Upper lobe of right lung (tissue), 1 donor: ENCODE results near the gene RPS10. TPM values are rescaled to one million over a fixed set of nuclear protein-coding genes. Genes with fewer than 3 reads are reported as not detected.

Experiments used
- ATAC-seq: fragments of 200-7000 bp; cut with Tn5 transposase; one replicate; pipeline ENCODE4 v1.9.1; 2020; ENCODE audit warnings: mild to moderate bottlenecking, moderate library complexity
- DNase-seq: peaks from one replicate; pipeline ENCODE4 v3.0.0-alpha.2; 2020
- H3K27ac ChIP-seq: fragments of 200-600 bp; one replicate; pipeline ENCODE4 v1.8.0; 2022
- H3K27me3 ChIP-seq: fragments of 200-600 bp; one replicate; pipeline ENCODE4 v1.8.0; 2022; ENCODE audit warnings: mild to moderate bottlenecking
- H3K36me3 ChIP-seq: fragments of 200-600 bp; one replicate; pipeline ENCODE4 v1.8.0; 2022
- H3K4me1 ChIP-seq: fragments of 200-600 bp; one replicate; pipeline ENCODE4 v1.8.0; 2022
- H3K4me3 ChIP-seq: fragments of 200-600 bp; one replicate; pipeline ENCODE4 v1.8.0; 2022; ENCODE audit warnings: mild to moderate bottlenecking
- H3K9me3 ChIP-seq: fragments of 200-600 bp; one replicate; pipeline ENCODE4 v1.8.0; 2022
- CTCF ChIP-seq: fragments of 200-600 bp; IDR thresholded peaks from one replicate; pipeline ENCODE4 v1.8.0; 2022; ENCODE audit warnings: antibody characterized with exemption
- intact Hi-C: fragments of 100-400 bp; cut with DNase I; formaldehyde crosslinking; loops from one replicate; pipeline ENCODE4 v1.11.0; 2022
- total RNA-seq: library from RNA; stranded (reverse); fragmentation: NEBNext Ultra II Directional; extraction: Animal tissue kit (Norgen Biotek cat#: 25700); gene quantifications from one replicate; pipeline ENCODE4 v1.2.1, GENCODE V29; 2021
- donor health status: DM: no; HTN: yes; CAD: no; lungs with severe emphysema.

RPS10 gene
- total RNA-seq, 1 donor from 2014 or later = 875 TPM

- no peak overlapping the region for H3K4me3 ChIP-seq
- H3K9me3 ChIP-seq = no peaks in the 10 kb centered on the region
- no peaks in the 10 kb centered on the region for H3K27me3 ChIP-seq
- DNase-seq (no peak), ATAC-seq (no peak)
- no peaks in the 10 kb centered on the region for H3K36me3 ChIP-seq
- TF ChIP-seq CTCF = no peak
- no peak overlapping the region for H3K27ac ChIP-seq
- peaks cover 21% of the 10 kb centered on the region for H3K4me1 ChIP-seq
- intact Hi-C loops = no loop called here
Observed at GRCh38 chr6:34386316-34387137, 39.3 kb downstream of the RPS10 start.

- intact Hi-C loops = no loop called here
- Histone ChIP-seq H3K27me3 (no peaks in the 10 kb centered on the region), H3K27ac (no peak overlapping the region), H3K36me3 (no peaks in the 10 kb centered on the region), H3K9me3 (no peaks in the 10 kb centered on the region), H3K4me3 (no peak overlapping the region), H3K4me1 (peaks cover 20% of the 10 kb centered on the region)
- TF ChIP-seq CTCF = no peak
- no peak for DNase-seq
- no peak for ATAC-seq
Observed at GRCh38 chr6:34385793-34386195, 40.1 kb downstream of the RPS10 start.

GRCh38 chr6:34384321-34385153 lies 41.3 kb downstream of the RPS10 start:
- no peak for TF ChIP-seq CTCF
- ATAC-seq (no peak), DNase-seq (no peak)
- no peaks in the 10 kb centered on the region for H3K9me3 ChIP-seq
- intact Hi-C loops = no loop called here
- H3K27ac ChIP-seq = no peak overlapping the region
- no peak overlapping the region for H3K4me3 ChIP-seq
- peaks cover 11% of the 10 kb centered on the region for H3K4me1 ChIP-seq
- no peaks in the 10 kb centered on the region for H3K36me3 ChIP-seq
- no peaks in the 10 kb centered on the region for H3K27me3 ChIP-seq

- Histone ChIP-seq H3K9me3 (no peaks in the 10 kb centered on the region), H3K27ac (no peak overlapping the region), H3K36me3 (no peaks in the 10 kb centered on the region), H3K27me3 (no peaks in the 10 kb centered on the region), H3K4me1 (peaks cover 11% of the 10 kb centered on the region), H3K4me3 (no peak overlapping the region)
- no peak for DNase-seq
- TF ChIP-seq CTCF = no peak
- ATAC-seq = no peak
- intact Hi-C loops = no loop called here
Observed at GRCh38 chr6:34383656-34384320, 42.1 kb downstream of the RPS10 start.

- H3K36me3 ChIP-seq = no peaks in the 10 kb centered on the region
- H3K4me1 ChIP-seq = peaks cover 11% of the 10 kb centered on the region
- intact Hi-C loops = no loop called here
- ATAC-seq (peak; percentile 43), DNase-seq (no peak)
- TF ChIP-seq CTCF = no peak
- H3K27me3 ChIP-seq = no peaks in the 10 kb centered on the region
- no peaks in the 10 kb centered on the region for H3K9me3 ChIP-seq
- no peak overlapping the region for H3K27ac ChIP-seq
- H3K4me3 ChIP-seq = no peak overlapping the region
Observed at GRCh38 chr6:34383161-34383631, 42.7 kb downstream of the RPS10 start.
